ENCODE data around the gene SYNE3. TPM values are rescaled to one million over a fixed set of nuclear protein-coding genes. Genes with fewer than 3 reads are reported as not detected.

Gene SYNE3, protein sequence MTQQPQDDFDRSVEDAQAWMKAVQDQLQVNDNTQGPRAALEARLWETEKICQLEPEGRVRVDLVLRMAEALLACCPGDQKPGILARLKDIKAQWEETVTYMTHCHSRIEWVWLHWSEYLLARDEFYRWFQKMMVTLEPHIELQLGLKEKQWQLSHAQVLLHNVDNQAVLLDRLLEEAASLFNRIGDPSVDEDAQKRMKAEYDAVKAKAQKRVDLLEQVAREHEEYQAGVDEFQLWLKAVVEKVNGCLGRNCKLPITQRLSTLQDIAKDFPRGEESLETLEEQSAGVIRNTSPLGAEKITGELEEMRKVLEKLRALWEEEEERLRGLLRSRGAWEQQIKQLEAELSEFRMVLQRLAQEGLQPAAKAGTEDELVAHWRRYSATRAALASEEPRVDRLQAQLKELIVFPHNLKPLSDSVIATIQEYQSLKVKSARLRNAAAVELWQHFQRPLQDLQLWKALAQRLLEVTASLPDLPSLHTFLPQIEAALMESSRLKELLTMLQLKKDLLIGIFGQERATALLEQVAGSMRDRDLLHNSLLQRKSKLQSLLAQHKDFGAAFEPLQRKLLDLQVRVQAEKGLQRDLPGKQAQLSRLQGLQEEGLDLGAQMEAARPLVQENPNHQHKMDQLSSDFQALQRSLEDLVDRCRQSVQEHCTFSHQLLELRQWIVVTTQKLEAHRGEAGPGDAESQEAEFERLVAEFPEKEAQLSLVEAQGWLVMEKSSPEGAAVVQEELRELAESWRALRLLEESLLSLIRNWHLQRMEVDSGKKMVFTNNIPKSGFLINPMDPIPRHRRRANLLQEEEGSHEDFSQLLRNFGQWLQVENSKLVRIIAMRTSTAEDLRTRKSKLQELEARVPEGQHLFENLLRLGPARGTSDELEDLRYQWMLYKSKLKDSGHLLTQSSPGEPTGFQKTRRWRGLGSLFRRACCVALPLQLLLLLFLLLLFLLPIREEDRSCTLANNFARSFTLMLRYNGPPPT
- total RNA-seq, result 10 to 100 TPM in 1 of 2 donors, 1 to 10 TPM in 1; 7.6 to 12.2 TPM
- 1 to 10 TPM; 2.0 to 3.2 TPM for polyA plus RNA-seq (ENCODE audit: insufficient read length in 2 of 2)
- long read RNA-seq, donor 1, result 0 reads
- long read RNA-seq, donor 2, result 0 reads
- long read RNA-seq, donor 3, result 0 reads
- long read RNA-seq, donor 4, result 0 reads

DNA sequence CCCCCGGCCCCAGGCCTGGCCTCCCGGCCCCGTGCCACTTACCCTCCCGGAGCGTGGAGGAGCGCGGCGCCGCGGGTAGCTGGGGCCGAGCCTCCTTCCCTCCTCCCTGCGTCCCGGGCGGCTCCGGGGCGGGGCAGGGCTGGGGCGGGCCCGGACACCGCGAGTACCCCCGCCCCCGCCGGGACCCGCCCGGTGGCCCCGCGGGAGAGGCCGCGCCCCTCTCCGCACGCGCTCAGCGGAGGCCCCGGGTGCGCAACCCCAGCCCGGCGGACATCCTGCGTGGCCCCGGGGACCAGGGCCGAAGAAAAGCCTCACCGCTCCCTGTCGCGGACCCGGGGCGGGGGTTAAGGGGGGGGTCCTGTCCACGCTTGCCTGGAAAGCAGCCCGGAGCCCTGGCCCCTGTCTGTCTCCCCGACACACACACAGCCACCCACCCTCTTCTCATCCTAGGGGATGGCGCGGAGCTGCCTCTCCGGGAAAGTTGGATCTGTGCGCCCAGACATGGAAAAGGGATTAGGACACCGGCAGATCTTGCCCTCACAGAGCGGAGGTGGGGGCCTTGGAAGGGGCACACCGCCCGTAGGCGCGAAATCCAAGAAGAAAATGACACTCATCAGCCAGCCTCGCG is at the start of gene SYNE3:
SYNE3 (minus strand) TSS at position 97 of the 628 bp plus-strand sequence. CDS start 40,829 bp downstream, outside the sequence.
- H3K27me3 ChIP-seq (ENCODE audit: control insufficient read depth, insufficient read depth, low read length), result no peaks in the 10 kb centered on the region
- no peaks in the 10 kb centered on the region for H3K9me3 ChIP-seq (ENCODE audit: control insufficient read depth, insufficient read depth, low read length)
- peak in 1 of 6 donors; percentile 53 for DNase-seq (ENCODE audit: low read depth in 4 of 6, low spot score in 6 of 6)
- WGBS (ENCODE audit: insufficient coverage), result 5% methylated on average over 57 of the region's 60 CpGs
- peaks cover 32% of the 10 kb centered on the region for H3K4me1 ChIP-seq (ENCODE audit: control insufficient read depth, insufficient read depth, low read length)
- no peaks in the 10 kb centered on the region for H3K36me3 ChIP-seq (ENCODE audit: control insufficient read depth, insufficient read depth, low read length)
- H3K27ac ChIP-seq (ENCODE audit: low read depth, low read length), result peak within 1 kb of the TSS; percentile 45
- H3K4me3 ChIP-seq (ENCODE audit: low read depth, low read length), result peak within 1 kb of the TSS; percentile 50

DNA sequence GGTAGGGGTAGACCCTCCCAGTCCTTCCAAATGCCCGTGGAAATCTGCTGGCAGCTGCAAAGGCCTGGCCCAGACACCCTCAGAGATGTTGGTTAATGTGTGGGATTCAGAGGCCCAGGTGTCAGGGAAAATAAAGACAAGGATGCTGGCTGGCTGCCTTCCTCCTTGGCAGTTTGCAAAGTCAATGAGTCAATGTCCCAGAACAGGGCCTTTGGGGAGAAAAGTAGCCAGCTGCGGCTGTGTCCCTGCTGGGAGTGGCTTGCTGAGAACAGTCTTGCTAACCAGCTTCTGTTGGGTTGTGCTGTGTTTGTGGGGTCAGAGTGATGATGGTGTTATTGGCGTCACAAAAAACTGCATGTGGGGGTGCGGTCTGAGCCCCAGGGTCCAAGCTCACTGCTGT is 47.6 kb upstream of the SYNE3 start:
- Histone ChIP-seq H3K36me3 (ENCODE audit: control insufficient read depth, insufficient read depth, low read length) (no peaks in the 10 kb centered on the region), H3K27me3 (ENCODE audit: control insufficient read depth, insufficient read depth, low read length) (no peaks in the 10 kb centered on the region), H3K9me3 (ENCODE audit: control insufficient read depth, insufficient read depth, low read length) (no peaks in the 10 kb centered on the region), H3K4me3 (ENCODE audit: low read depth, low read length) (no peak overlapping the region), H3K4me1 (ENCODE audit: control insufficient read depth, insufficient read depth, low read length) (peaks cover 16% of the 10 kb centered on the region), H3K27ac (ENCODE audit: low read depth, low read length) (no peak overlapping the region)
- 20% methylated on average over 4 of the region's 4 CpGs for WGBS (ENCODE audit: insufficient coverage)
- peak in 3 of 6 donors; percentile 28 to 67 (median 66) for DNase-seq (ENCODE audit: low read depth in 4 of 6, low spot score in 6 of 6)

DNA sequence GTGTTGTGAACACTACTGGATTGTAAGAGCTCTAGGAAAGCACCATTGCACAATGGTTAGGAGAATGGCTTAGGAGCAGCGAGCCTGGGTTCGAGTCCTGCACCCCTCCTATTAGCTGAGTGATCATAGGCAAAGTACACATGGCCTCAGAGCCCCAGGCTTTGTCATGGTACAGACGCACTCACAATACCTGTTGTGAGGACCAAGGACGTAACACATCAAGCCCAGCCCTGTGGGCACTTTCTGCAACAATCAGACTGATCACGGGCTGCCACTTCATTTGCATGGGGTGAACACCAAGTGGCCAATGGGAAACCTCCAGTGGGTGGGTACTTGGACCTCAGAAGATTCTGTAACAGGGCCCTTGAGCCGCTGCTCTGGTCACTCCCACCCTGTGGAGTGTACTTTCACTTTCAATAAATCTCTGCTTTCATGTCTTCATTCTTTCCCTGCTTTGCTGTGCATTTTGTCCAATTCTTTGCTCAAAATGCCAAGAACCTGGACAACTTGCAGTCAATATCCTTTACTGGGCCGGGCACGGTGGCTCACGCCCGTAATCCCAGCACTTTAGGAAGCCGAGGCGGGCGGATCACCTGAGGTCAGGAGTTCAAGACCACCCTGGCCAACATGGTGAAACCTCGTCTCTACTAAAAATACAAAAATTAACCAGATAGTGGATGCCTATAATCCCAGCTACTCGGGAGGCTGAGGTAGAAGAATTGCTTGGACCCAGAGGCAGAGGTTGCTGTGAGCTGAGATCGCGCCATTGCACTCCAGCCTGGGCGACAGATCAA is 46.6 kb upstream of the SYNE3 start:
- no peaks in the 10 kb centered on the region for H3K36me3 ChIP-seq (ENCODE audit: control insufficient read depth, insufficient read depth, low read length)
- H3K27ac ChIP-seq (ENCODE audit: low read depth, low read length), result no peak overlapping the region
- H3K4me1 ChIP-seq (ENCODE audit: control insufficient read depth, insufficient read depth, low read length), result peaks cover 16% of the 10 kb centered on the region
- H3K4me3 ChIP-seq (ENCODE audit: low read depth, low read length), result no peak overlapping the region
- no peak for DNase-seq (ENCODE audit: low read depth in 4 of 6, low spot score in 6 of 6)
- no peaks in the 10 kb centered on the region for H3K9me3 ChIP-seq (ENCODE audit: control insufficient read depth, insufficient read depth, low read length)
- H3K27me3 ChIP-seq (ENCODE audit: control insufficient read depth, insufficient read depth, low read length), result no peaks in the 10 kb centered on the region
- WGBS (ENCODE audit: insufficient coverage), result 74% methylated on average over 7 of the region's 18 CpGs

DNA sequence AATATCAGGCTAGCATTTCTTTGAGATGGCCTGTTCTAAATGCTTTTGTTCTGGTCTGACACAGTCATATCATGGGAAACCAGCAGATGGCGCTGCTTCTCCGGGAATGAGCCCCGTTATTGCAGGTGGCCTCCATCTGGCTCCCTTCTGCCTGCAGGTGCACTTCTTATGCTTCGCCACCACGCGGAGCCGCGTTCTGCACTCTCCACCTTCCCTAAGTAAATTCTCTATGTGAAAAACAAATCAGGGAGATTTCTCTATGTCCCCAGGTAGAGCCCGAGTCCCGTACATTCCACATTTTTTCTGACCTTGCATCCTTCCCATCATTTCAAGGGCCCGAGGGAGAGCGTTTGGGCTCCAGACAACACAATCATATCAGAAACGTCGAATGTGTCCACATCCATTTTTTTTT is 44.6 kb upstream of the SYNE3 start:
- 17% methylated on average over 13 of the region's 14 CpGs for WGBS (ENCODE audit: insufficient coverage)

DNA sequence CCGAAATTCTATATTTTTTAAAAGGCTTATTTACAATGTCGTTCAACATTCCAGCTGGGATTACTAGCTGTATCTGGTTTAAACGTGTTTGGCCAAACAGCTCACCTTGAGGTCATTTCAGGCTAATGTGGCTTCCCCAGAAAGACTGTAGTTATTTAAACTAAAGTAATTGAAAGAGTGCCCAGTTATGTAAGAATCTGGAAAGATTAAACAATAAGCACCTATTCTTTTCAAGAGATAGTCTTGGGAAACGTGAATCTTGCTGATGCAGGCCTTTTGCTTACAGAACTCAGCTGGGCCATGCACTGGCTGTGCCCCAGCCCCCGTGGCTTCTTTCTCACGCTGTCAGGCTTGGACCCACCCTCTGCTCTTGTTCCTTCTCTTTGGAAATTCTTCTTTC is 42.8 kb upstream of the SYNE3 start:
- 68% methylated on average over 6 of the region's 6 CpGs for WGBS (ENCODE audit: insufficient coverage)
- Histone ChIP-seq H3K9me3 (ENCODE audit: control insufficient read depth, insufficient read depth, low read length) (no peaks in the 10 kb centered on the region), H3K4me3 (ENCODE audit: low read depth, low read length) (no peak overlapping the region), H3K36me3 (ENCODE audit: control insufficient read depth, insufficient read depth, low read length) (no peaks in the 10 kb centered on the region), H3K27me3 (ENCODE audit: control insufficient read depth, insufficient read depth, low read length) (no peaks in the 10 kb centered on the region), H3K4me1 (ENCODE audit: control insufficient read depth, insufficient read depth, low read length) (peaks cover 13% of the 10 kb centered on the region), H3K27ac (ENCODE audit: low read depth, low read length) (no peak overlapping the region)
- no peak for DNase-seq (ENCODE audit: low read depth in 4 of 6, low spot score in 6 of 6)

More for the DNA sequence above, 44.6 kb upstream of the SYNE3 start:
- no peak overlapping the region for H3K27ac ChIP-seq (ENCODE audit: low read depth, low read length)
- H3K4me3 ChIP-seq (ENCODE audit: low read depth, low read length), result no peak overlapping the region
- no peaks in the 10 kb centered on the region for H3K9me3 ChIP-seq (ENCODE audit: control insufficient read depth, insufficient read depth, low read length)
- H3K27me3 ChIP-seq (ENCODE audit: control insufficient read depth, insufficient read depth, low read length), result no peaks in the 10 kb centered on the region
- H3K4me1 ChIP-seq (ENCODE audit: control insufficient read depth, insufficient read depth, low read length), result peaks cover 16% of the 10 kb centered on the region
- H3K36me3 ChIP-seq (ENCODE audit: control insufficient read depth, insufficient read depth, low read length), result no peaks in the 10 kb centered on the region
- peak; percentile 74 to 99 (median 90) for DNase-seq (ENCODE audit: low read depth in 4 of 6, low spot score in 6 of 6)

DNA sequence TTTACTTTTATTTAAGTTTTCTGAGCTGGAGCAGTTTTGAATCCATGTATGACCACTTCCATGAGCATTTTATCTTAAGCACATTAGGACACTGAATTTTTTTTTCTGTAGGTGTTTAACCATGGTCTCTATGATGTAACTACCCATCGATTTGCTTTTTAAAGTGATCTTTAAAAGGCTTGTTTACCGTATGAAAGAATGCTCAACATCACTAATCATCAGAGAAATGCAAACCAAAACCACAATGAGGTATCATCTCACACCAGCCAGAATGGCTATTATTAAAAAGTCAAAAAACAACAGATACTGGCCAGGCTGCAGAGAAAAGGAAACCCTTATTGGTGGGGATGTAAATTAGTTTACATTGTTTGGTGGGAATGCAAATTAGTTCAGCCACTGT is 41.4 kb upstream of the SYNE3 start:
- Histone ChIP-seq H3K36me3 (ENCODE audit: control insufficient read depth, insufficient read depth, low read length) (no peaks in the 10 kb centered on the region), H3K4me3 (ENCODE audit: low read depth, low read length) (no peak overlapping the region), H3K9me3 (ENCODE audit: control insufficient read depth, insufficient read depth, low read length) (no peaks in the 10 kb centered on the region), H3K4me1 (ENCODE audit: control insufficient read depth, insufficient read depth, low read length) (peaks cover 3% of the 10 kb centered on the region), H3K27ac (ENCODE audit: low read depth, low read length) (no peak overlapping the region), H3K27me3 (ENCODE audit: control insufficient read depth, insufficient read depth, low read length) (no peaks in the 10 kb centered on the region)
- no CpG with 5 or more reads among the region's 2 CpGs for WGBS (ENCODE audit: insufficient coverage)
- no peak for DNase-seq (ENCODE audit: low read depth in 4 of 6, low spot score in 6 of 6)

DNA sequence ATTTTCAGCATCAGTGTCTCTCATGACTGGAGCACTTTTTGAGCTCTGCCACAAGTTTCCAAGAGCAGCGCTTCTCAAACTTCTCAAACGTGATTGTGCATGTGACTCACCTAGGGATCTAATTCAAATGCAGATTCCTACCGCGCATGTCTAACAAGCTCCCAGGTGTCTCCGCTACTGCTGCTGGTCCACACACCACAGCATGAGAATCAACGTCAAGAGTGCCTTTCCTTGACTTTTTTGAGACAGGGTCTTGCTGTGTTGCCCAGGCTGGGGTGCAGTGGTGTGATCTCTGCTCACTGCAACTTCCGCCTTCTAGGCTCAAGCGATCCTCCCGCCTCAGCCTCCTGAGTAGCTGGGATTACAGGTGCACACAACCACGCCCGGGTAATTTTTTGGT is 40.8 kb upstream of the SYNE3 start:
- Histone ChIP-seq H3K27me3 (ENCODE audit: control insufficient read depth, insufficient read depth, low read length) (no peaks in the 10 kb centered on the region), H3K4me1 (ENCODE audit: control insufficient read depth, insufficient read depth, low read length) (peaks cover 3% of the 10 kb centered on the region), H3K4me3 (ENCODE audit: low read depth, low read length) (no peak overlapping the region), H3K27ac (ENCODE audit: low read depth, low read length) (no peak overlapping the region), H3K9me3 (ENCODE audit: control insufficient read depth, insufficient read depth, low read length) (no peaks in the 10 kb centered on the region), H3K36me3 (ENCODE audit: control insufficient read depth, insufficient read depth, low read length) (no peaks in the 10 kb centered on the region)
- DNase-seq (ENCODE audit: low read depth in 4 of 6, low spot score in 6 of 6), result no peak
- 79% methylated on average over 7 of the region's 11 CpGs for WGBS (ENCODE audit: insufficient coverage)

DNA sequence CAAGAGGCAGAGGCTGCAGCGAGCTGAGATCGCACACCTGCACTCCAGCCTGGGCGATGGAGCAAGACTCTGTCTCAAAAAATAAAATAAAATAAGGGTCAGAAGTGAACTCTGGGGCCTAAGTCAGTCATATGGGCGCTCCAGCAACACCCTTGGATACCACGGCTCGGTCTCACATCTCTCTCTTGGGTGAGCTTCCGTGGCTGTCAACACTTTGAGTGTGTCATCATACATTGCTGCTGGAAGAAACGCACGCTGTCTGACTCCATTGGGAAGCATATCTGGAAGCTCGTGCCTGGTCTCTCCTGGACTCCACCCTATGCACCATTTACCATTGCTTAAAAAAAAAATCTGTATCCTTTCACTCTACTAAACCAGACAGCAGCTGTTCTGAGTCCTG is 38.6 kb upstream of the SYNE3 start:
- WGBS (ENCODE audit: insufficient coverage), result 100% methylated on average over 6 of the region's 10 CpGs
- Histone ChIP-seq H3K27me3 (ENCODE audit: control insufficient read depth, insufficient read depth, low read length) (no peaks in the 10 kb centered on the region), H3K36me3 (ENCODE audit: control insufficient read depth, insufficient read depth, low read length) (no peaks in the 10 kb centered on the region), H3K4me1 (ENCODE audit: control insufficient read depth, insufficient read depth, low read length) (no peaks in the 10 kb centered on the region), H3K27ac (ENCODE audit: low read depth, low read length) (no peak overlapping the region), H3K4me3 (ENCODE audit: low read depth, low read length) (no peak overlapping the region), H3K9me3 (ENCODE audit: control insufficient read depth, insufficient read depth, low read length) (peaks cover 3% of the 10 kb centered on the region)
- DNase-seq (ENCODE audit: low read depth in 4 of 6, low spot score in 6 of 6), result no peak

All from spinal cord (tissue), 10 donors.